ENCODE data around the gene AGFG2.

GRCh38 chr7:100496509-100496908 is 42.5 kb upstream of the AGFG2 start:
- TF ChIP-seq POLR2AphosphoS5 (IDR thresholded peaks at IDR 0.05; ENCODE audit: borderline replicate concordance, low read depth, low read length) (no peak), EZH2 (IDR thresholded peaks at IDR 0.05) (no peak)

Data from SK-N-MC (cell line).